Measurements from ENCODE around the gene PGM3.

PGM3 gene

DNA sequence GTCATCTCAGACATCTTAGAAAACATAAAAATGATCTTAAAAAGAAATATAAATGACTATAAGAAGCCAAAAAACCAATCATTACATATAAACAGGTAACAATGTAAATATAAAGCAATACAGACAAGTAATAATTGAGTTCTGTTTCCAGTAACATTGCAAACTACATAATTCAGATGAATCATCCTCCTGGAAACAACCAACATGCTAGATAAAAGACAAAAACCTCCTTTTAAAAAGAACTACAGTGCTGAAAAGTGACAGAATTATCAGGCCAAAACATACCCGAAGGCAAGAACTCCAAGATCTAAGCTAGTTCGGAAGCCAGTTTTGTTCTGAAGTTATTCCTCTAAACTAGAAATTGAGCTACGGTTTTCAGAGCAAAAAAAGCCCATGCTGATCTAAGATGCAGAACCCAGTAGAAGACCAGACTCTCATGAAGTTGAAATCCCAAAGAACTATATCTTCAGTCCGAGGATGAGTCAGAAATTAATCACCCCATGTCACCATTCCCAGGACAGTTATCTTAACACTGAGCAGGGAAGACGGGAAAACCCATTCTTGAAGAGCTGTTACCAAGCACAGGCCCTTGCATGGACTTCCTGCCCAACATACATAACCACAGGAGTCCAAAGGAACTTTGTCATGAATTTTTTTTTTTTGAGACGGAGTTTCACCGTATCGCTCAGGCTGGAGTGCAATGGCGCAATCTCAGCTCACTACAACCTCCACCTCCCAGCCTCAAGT is 9.8 kb downstream of the PGM3 start:
- DNase-seq = no peak

- no peak for DNase-seq
Observed at GRCh38 chr6:83182114-83182513, 11.0 kb downstream of the PGM3 start.

GRCh38 chr6:83180426-83180950 is 12.6 kb downstream of the PGM3 start:
- no peak for DNase-seq

- DNase-seq = no peak
Observed at GRCh38 chr6:83176246-83176645, 16.8 kb downstream of the PGM3 start.

DNA sequence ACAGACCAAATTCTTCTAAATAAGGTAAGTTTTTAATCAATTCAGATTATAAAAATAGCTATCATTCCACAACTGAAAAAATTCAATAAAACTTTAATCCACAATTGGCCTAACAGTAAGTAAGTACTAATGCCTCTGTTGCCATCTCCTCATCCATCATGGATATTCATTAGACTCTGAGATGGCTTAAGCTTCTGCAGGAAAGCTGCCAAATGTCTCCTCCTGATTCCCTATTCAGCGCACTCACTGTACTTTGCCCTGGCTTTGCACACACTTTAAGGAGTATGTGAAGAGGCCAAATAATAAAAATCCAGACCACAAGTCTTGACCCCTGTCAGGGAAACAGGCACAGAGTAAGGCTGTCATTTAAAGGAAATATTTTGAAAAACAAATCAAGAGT is 23.6 kb downstream of the PGM3 start:
- no peak for DNase-seq

DNA sequence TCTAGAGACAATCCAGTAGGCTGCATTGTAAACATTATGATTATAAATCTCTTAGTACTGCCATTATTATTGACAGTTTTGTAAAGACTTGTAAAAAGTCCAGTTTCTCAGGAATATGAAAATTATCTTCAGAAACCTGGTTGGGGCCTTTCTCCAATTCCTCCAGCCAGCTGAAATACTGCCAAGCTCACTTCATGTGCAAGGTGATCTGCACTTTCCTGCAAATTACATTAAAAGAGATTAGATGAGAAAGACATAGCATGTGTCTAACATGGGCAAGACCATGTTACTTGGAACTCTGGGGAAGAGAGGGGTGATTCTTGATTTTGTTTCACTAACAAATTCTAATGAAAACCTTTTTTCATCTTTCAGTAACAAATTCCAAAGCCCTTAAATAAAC is 24.0 kb downstream of the PGM3 start:
- no peak for DNase-seq

- DNase-seq = no peak
Observed at GRCh38 chr6:83168556-83168955, 24.5 kb downstream of the PGM3 start.

DNA sequence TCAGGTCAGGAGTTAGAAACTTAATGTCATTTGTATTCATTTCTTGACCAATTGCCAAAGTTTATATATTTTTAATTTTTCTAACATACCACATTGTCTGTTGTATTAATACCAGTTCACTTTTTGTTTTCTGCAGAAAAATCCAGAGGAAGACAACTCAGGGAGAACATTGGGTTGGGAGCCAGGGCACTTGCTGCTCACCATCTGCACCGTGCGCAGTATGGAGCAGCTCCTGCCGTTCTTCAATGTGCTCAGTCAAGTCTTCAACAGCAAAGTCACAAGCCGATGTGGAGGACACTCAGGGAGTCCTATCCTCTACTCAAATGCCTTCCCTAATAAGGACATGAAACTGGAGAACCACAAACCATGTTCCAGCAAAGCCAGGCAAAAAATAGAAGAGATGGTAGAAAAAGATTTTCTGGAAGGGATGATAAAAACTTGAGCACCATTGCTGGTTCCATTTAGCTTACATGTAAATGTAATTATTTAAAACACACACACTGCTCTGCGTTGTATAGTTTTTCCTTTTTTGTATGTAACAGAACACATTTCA is 25.3 kb downstream of the PGM3 start:
- DNase-seq = no peak

DNA sequence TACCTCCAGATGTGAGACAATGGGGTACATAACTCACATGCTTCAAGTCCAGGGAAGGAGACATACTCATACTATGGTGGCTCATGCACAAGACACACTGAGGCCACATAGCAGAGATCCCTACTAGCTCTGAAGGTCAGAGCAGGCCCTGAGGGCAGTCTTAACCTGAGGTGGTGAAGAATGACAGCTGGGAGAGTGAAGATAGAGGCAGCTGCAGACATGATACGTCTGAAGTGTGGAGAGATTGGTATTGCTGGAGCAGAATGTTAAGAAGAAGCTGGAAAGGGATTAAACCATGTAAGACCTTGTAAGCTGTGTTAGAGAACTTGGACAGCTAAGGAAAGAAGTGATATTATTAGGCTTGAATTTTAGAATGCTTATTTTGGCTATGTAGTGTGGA is 32.9 kb downstream of the PGM3 start:
- DNase-seq = no peak

- no peak for DNase-seq
Observed at GRCh38 chr6:83155794-83156193, 37.3 kb downstream of the PGM3 start.

- DNase-seq = no peak
Observed at GRCh38 chr6:83153883-83154521, 39.1 kb downstream of the PGM3 start.

DNA sequence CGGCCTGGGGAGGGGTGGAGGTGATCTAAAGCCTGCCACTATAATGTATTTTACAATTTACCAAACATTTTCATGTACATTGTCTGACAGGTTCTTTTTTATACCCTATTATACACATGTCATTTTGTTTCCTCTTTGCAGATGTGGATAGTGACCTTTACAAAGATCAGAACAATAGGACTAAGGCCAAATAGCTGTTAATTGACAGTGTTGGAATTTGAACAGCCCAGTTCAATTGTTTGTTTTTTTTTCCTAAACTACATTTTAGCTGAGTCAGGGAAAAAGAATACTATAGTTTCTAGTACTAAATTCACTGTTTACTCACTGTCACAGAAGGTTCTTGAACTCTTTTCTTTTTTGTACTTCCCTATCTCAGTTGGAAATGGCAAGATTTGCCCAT is 40.2 kb downstream of the PGM3 start:
- DNase-seq = no peak

GRCh38 chr6:83151114-83151513 is 42.0 kb downstream of the PGM3 start:
- no peak for DNase-seq

DNA sequence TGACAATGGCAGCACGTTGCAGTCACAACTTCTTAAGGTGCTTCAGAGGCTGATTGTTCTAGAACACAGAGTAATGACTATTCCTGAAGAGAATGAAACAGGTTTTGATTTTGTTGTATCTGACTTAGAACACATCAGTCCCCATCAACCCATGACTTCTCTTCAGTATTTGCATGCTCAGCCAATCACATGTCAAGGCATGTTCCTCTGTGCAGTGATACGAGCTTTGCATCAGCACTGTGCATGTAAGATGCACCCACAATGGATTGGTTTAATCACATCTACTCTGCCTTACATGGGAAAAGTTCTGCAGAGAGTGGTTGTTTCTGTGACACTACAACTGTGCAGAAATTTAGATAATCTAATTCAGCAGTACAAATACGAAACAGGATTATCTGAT is 54.3 kb downstream of the PGM3 start:
- no peak for DNase-seq

DNA sequence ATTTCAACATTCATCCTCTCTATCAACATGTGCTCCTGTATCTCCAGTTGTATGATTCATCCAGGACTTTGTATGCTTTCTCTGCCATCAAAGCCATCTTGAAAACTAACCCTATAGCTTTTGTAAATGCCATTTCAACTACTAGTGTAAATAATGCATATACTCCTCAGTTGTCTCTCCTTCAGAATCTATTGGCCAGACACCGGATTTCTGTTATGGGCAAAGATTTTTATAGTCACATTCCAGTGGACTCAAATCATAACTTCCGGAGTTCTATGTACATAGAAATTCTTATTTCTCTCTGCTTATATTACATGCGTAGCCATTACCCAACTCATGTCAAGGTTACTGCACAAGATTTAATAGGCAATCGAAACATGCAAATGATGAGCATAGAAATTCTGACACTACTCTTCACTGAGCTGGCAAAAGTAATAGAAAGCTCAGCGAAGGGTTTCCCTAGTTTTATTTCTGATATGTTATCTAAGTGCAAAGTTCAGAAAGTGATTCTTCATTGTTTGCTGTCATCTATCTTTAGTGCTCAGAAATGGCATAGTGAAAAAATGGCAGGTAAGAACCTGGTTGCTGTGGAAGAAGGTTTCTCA is 54.8 kb downstream of the PGM3 start:
- no peak for DNase-seq

- DNase-seq = no peak
Observed at GRCh38 chr6:83132121-83132520, 60.9 kb downstream of the PGM3 start.

DNA sequence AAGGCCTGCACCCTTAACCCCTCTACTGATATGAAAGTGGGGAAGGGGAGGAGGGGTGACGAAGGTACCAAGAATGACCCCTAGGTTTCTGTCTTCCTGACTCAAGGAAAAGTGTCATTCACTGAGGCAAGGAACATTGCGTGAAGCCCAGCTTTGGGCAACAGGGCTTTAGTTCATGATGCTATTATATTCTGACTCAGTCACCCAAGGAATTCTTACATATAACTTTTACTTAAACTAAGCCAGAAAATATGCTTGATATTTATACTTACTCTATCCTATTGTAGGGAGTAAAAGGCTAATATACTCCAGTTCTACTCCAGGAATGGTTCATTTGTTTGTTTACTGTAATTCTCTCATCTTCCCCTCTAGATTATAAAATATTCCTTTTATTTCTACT is 65.1 kb downstream of the PGM3 start:
- DNase-seq = no peak

DNA sequence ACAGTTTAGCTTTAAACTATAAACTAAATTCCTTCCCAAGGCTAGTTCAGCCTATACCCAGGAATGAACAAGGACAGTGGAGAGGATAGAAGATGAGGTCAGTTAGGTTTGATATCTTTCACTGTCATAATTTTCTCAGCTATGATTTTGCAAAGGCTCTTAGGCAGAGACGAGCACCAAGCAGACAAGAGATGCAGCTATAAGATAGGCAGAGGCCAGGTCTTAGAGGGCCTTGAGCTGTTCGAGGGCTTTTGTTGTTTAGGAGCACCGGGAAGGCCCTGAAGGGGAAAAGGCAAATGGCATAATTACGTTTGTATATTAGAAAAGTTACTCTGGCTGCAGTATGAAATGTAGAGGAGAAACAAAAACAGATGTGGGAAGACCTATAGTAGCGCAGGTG is 65.8 kb downstream of the PGM3 start:
- DNase-seq = no peak

- DNase-seq = no peak
Observed at GRCh38 chr6:83126807-83127206, 66.3 kb downstream of the PGM3 start.

GRCh38 chr6:83126223-83126622 is 66.8 kb downstream of the PGM3 start:
- DNase-seq = no peak

- DNase-seq = no peak
Observed at GRCh38 chr6:83125425-83125824, 67.6 kb downstream of the PGM3 start.

DNA sequence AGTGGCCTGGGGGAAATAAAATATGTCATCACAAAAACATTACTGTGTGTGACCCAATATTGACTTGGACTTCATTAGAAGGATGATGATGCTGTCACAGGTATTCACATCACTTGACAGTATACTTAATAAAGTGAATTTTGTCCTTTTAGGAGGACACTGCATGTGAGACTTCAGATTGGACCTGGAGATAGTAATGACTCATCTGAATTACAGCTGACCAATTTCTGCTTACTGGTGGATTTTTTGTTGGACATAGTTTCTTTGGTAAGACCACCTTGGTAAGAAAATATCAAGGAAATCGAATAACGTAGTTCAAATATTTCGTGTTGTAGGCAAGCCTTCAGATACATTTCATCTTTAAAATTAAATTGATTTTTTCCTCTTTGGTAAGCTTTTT is 68.5 kb downstream of the PGM3 start:
- DNase-seq = no peak

GRCh38 chr6:83119742-83120300 is 73.2 kb downstream of the PGM3 start:
- no peak for DNase-seq

DNA sequence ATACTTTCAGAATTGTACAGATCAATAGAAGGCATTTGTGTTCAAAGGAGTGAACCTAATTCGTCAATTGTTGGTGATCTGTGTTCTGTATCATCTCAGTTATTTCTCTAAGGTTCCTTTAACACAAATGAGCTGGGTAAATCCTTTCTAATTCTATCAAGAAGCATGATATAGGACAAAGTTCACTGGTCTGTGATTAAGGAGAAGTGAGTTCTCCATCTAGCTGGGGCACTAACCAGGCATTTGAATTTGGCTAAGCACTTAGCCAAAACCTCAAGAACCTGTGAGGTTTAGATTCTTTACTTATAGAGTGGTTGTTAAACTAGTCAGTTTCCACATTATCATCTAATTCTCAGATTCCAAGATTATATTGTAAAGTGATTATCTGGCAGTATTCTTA is 75.3 kb downstream of the PGM3 start:
- DNase-seq = no peak

Measured in DMS79 treated with DMSO at 0.1 percent for 48 hours (cell line).